ENCODE data around the gene DHX58.
A peak's percentile ranks its signal among the peaks of the same experiment; 100 is the strongest.

The DHX58 gene

GRCh38 chr17:42112552-42113176, at the start of gene DHX58 (continued):
- no peak for TF ChIP-seq ZSCAN4 (tag by site-specific recombination; IDR thresholded peaks at IDR 0.05)
- TF ChIP-seq ZNF366 (tag by site-specific recombination; conservative IDR thresholded peaks at IDR 0.05), result no peak
- TF ChIP-seq AEBP2 (tag by site-specific recombination; IDR thresholded peaks at IDR 0.05; ENCODE audit: borderline replicate concordance), result no peak
- no peak for TF ChIP-seq ZNF76 (tag by site-specific recombination; IDR thresholded peaks at IDR 0.05; ENCODE audit: borderline replicate concordance, low read depth)

DNA sequence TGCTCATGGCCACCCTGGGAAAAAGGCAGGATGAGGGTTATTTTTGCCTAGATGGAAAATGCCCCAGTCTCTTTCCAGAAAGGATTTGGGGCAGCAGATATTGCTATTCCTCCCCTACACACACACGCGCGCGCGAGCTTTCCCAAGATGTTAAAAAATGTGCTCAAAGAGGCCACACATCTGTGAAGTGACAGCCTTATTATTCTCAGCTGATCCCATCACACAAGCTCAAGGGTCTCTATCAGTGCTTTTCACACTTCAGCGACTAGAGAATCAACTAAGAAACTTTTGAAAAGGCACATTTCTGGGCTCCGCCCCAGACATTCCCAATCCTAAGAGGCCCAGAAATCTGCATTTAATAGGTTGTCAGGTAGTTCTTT, 48.0 kb upstream of the DHX58 start:
- no peak overlapping the region for H3K27ac ChIP-seq (ENCODE audit: extremely low read depth, low read depth, low read length)
- CTCF ChIA-PET, result interaction anchor here (0.6 to 2.3 kb wide), 5 partner anchors 11 to 250 kb away, joined by 3 to 8 read pairs (median 5); no protein-coding TSS in a partner anchor
- H3K36me3 ChIP-seq (ENCODE audit: control insufficient read depth in 2 of 2, insufficient read depth in 1 of 2, low read length in 2 of 2), result no peaks in the 10 kb centered on the region
- no peaks in the 10 kb centered on the region for H3K4me1 ChIP-seq (ENCODE audit: control insufficient read depth, insufficient read depth, low read length)
- TF ChIP-seq ZNF362 (tag by site-specific recombination; IDR thresholded peaks at IDR 0.05), result 0 out of 2 replicates have a peak, but pooled peaks have one; percentile 45
- no peak for TF ChIP-seq ZNF341 (tag by site-specific recombination; IDR thresholded peaks at IDR 0.05; ENCODE audit: low read depth)
- TF ChIP-seq, protein P1, sequence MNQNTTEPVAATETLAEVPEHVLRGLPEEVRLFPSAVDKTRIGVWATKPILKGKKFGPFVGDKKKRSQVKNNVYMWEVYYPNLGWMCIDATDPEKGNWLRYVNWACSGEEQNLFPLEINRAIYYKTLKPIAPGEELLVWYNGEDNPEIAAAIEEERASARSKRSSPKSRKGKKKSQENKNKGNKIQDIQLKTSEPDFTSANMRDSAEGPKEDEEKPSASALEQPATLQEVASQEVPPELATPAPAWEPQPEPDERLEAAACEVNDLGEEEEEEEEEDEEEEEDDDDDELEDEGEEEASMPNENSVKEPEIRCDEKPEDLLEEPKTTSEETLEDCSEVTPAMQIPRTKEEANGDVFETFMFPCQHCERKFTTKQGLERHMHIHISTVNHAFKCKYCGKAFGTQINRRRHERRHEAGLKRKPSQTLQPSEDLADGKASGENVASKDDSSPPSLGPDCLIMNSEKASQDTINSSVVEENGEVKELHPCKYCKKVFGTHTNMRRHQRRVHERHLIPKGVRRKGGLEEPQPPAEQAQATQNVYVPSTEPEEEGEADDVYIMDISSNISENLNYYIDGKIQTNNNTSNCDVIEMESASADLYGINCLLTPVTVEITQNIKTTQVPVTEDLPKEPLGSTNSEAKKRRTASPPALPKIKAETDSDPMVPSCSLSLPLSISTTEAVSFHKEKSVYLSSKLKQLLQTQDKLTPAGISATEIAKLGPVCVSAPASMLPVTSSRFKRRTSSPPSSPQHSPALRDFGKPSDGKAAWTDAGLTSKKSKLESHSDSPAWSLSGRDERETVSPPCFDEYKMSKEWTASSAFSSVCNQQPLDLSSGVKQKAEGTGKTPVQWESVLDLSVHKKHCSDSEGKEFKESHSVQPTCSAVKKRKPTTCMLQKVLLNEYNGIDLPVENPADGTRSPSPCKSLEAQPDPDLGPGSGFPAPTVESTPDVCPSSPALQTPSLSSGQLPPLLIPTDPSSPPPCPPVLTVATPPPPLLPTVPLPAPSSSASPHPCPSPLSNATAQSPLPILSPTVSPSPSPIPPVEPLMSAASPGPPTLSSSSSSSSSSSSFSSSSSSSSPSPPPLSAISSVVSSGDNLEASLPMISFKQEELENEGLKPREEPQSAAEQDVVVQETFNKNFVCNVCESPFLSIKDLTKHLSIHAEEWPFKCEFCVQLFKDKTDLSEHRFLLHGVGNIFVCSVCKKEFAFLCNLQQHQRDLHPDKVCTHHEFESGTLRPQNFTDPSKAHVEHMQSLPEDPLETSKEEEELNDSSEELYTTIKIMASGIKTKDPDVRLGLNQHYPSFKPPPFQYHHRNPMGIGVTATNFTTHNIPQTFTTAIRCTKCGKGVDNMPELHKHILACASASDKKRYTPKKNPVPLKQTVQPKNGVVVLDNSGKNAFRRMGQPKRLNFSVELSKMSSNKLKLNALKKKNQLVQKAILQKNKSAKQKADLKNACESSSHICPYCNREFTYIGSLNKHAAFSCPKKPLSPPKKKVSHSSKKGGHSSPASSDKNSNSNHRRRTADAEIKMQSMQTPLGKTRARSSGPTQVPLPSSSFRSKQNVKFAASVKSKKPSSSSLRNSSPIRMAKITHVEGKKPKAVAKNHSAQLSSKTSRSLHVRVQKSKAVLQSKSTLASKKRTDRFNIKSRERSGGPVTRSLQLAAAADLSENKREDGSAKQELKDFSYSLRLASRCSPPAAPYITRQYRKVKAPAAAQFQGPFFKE (tag by site-specific recombination; IDR thresholded peaks at IDR 0.05; ENCODE audit: borderline replicate concordance), result no peak
- TF ChIP-seq ZNF510 (tag by site-specific recombination; IDR thresholded peaks at IDR 0.05; ENCODE audit: insufficient replicate concordance), result no peak
- POLR2A ChIA-PET, result interaction anchor here (0.7 to 1.2 kb wide), 2 partner anchors 8 to 24 kb away, joined by 3 to 9 read pairs; no protein-coding TSS in a partner anchor
- no peak overlapping the region for H3K4me3 ChIP-seq (ENCODE audit: low read depth, low read length)
- no peaks in the 10 kb centered on the region for H3K9me3 ChIP-seq (ENCODE audit: control insufficient read depth, insufficient read depth, low read depth, low read length)

- no peaks in the 10 kb centered on the region for H3K4me1 ChIP-seq (ENCODE audit: control insufficient read depth, insufficient read depth, low read length)
- H3K27ac ChIP-seq (ENCODE audit: extremely low read depth, low read depth, low read length), result no peak overlapping the region
- CTCF ChIA-PET, result interaction anchor here (0.6 to 1.9 kb wide), 6 partner anchors 15 to 251 kb away, joined by 3 to 6 read pairs (median 4); no protein-coding TSS in a partner anchor
- no peaks in the 10 kb centered on the region for H3K36me3 ChIP-seq (ENCODE audit: control insufficient read depth in 2 of 2, insufficient read depth in 1 of 2, low read length in 2 of 2)
- no peaks in the 10 kb centered on the region for H3K9me3 ChIP-seq (ENCODE audit: control insufficient read depth, insufficient read depth, low read depth, low read length)
- POLR2A ChIA-PET, result interaction anchor here (0.7 to 1.2 kb wide), 2 partner anchors 8 to 24 kb away, joined by 3 to 9 read pairs; no protein-coding TSS in a partner anchor
- H3K4me3 ChIP-seq (ENCODE audit: low read depth, low read length), result no peak overlapping the region
- no peak for TF ChIP-seq ZSCAN18 (tag by site-specific recombination; IDR thresholded peaks at IDR 0.05)
- no peak for TF ChIP-seq ZNF521 (tag by site-specific recombination; IDR thresholded peaks at IDR 0.05)
- no peak for TF ChIP-seq ZNF426 (tag by site-specific recombination; IDR thresholded peaks at IDR 0.05)
- no peak for TF ChIP-seq ZFHX2 (tag by site-specific recombination; conservative IDR thresholded peaks at IDR 0.05)
- TF ChIP-seq, protein P2, sequence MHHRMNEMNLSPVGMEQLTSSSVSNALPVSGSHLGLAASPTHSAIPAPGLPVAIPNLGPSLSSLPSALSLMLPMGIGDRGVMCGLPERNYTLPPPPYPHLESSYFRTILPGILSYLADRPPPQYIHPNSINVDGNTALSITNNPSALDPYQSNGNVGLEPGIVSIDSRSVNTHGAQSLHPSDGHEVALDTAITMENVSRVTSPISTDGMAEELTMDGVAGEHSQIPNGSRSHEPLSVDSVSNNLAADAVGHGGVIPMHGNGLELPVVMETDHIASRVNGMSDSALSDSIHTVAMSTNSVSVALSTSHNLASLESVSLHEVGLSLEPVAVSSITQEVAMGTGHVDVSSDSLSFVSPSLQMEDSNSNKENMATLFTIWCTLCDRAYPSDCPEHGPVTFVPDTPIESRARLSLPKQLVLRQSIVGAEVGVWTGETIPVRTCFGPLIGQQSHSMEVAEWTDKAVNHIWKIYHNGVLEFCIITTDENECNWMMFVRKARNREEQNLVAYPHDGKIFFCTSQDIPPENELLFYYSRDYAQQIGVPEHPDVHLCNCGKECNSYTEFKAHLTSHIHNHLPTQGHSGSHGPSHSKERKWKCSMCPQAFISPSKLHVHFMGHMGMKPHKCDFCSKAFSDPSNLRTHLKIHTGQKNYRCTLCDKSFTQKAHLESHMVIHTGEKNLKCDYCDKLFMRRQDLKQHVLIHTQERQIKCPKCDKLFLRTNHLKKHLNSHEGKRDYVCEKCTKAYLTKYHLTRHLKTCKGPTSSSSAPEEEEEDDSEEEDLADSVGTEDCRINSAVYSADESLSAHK (tag by site-specific recombination; IDR thresholded peaks at IDR 0.05), result no peak
Observed at GRCh38 chr17:42159796-42160530, 47.4 kb upstream of the DHX58 start.
